ENCODE data around the gene USP19.

Gene USP19

DNA sequence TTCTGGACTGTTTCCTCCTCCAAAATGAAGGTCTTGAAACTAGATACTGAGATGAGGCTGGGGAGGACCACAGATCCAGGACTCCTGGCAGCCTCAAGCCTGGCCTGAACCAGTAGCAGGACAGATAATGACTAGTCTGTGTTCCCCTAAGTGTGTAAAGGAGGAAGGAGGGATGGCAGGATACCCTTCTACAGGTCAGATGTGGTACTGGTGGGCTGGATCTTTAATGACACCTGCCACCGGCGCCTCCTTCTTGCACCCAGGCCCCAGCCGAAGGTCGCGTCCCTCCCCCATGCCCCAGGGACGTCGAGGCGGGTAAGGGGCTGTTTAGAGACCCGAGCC, 556 bp downstream of the USP19 start:
- FAIRE-seq (no peak), DNase-seq (ENCODE audit: insufficient read length) (no peak)
- no peak for TF ChIP-seq TAF1 (IDR thresholded peaks at IDR 0.05; ENCODE audit: borderline replicate concordance, low read depth, low read length)
- TF ChIP-seq POLR2A (IDR thresholded peaks at IDR 0.05; ENCODE audit: low read depth, low read length) = no peak
- no peak for TF ChIP-seq POLR2AphosphoS5 (IDR thresholded peaks at IDR 0.05; ENCODE audit: low read depth, low read length)

DNA sequence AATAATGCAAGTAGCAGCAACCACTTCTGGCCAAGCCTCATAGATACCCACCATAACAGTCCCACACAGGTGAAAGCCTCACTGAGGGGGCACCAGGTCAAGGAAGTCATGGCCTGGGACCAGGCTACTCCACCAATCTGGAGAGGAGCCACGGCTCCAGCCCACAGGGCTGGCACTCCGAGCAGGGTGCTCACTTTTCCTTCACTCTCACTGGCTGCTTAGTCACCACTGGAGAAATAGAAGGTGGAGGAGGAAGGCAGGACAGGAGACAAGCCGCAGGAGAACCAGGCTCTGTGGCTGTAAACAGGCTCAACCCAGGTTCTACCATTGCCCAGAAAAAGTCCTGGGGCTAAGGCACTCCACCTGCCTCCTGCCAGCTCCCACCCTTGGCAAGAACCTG, 1.2 kb downstream of the USP19 start:
- DNase-seq (ENCODE audit: insufficient read length) = no peak
- TF ChIP-seq POLR2A (IDR thresholded peaks at IDR 0.05; ENCODE audit: low read depth, low read length) (no peak), TAF1 (IDR thresholded peaks at IDR 0.05; ENCODE audit: borderline replicate concordance, low read depth, low read length) (no peak), POLR2AphosphoS5 (IDR thresholded peaks at IDR 0.05; ENCODE audit: low read depth, low read length) (no peak)
- FAIRE-seq = no peak

DNA sequence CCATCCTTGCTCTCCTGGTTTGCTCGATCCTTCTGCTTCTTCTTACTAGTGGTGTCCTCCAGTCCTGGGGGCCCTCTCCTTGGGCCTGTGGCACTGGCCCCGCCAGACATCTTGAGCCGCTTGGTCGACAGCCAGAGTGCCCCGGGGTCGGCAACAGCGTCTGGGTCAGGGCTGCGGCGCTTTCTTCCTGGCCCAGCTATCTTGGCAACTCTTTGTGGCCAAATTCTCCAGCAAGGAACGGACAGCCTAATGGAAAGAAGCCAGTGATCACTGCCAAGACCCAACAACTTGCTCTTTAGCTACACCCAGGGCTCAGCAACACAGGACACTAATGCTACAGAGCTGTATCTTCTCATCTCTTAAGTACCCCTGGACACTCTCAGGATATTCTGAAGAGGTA, 1.6 kb downstream of the USP19 start:
- DNase-seq (ENCODE audit: insufficient read length) = no peak
- FAIRE-seq = no peak
- TF ChIP-seq TAF1 (IDR thresholded peaks at IDR 0.05; ENCODE audit: borderline replicate concordance, low read depth, low read length) (no peak), POLR2A (IDR thresholded peaks at IDR 0.05; ENCODE audit: low read depth, low read length) (no peak), POLR2AphosphoS5 (IDR thresholded peaks at IDR 0.05; ENCODE audit: low read depth, low read length) (no peak)

DNA sequence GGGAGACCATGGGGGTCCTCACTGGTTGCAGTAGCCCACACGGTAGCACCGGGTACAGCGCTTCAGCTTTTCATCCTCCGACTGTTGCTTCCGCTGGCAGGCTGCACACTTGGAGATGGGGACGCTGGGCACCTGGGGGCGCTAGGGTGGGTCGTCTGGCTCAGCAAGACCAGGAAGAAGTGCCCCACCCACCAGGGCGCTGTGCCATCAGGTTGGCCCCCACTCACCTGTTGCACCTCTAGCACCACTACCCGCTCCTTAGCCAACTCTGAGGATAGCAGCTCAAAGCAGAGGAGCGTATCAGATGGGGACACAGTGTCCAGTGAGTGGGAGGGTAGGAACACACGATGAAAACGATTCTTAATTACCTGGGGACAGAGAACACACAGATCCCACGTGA, 8.4 kb downstream of the USP19 start:
- TF ChIP-seq POLR2A (IDR thresholded peaks at IDR 0.05; ENCODE audit: low read depth, low read length) = no peak
- TF ChIP-seq POLR2AphosphoS5 (IDR thresholded peaks at IDR 0.05; ENCODE audit: low read depth, low read length) = no peak
- no peak for TF ChIP-seq TAF1 (IDR thresholded peaks at IDR 0.05; ENCODE audit: borderline replicate concordance, low read depth, low read length)
- no peak for DNase-seq (ENCODE audit: insufficient read length)
- FAIRE-seq = no peak

- no peak for FAIRE-seq
- DNase-seq (ENCODE audit: insufficient read length) = no peak
Observed at GRCh38 chr3:49111347-49111746, 9.3 kb downstream of the USP19 start.

DNA sequence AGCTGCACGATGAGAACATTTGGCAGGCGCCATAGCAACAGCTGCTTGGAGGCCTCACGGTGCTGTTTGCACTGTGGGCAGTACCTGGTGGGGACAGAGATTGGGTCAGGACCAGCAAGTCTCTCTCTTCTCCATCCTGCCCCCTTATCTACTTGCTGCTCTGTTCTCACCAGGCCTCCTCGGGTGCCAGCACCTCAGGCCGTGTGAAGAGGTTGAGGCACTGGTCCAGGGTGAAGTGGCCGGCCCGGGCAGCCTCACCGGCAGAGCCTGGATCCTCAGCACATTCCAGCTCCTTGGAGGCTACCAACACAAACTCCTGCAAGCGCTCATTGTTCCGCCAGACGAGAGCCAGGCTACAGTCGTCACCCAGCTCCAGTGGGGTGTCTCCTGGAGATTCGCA, 9.8 kb downstream of the USP19 start:
- TF ChIP-seq POLR2A (IDR thresholded peaks at IDR 0.05; ENCODE audit: low read depth, low read length) = no peak
- no peak for TF ChIP-seq POLR2AphosphoS5 (IDR thresholded peaks at IDR 0.05; ENCODE audit: low read depth, low read length)
- no peak for TF ChIP-seq TAF1 (IDR thresholded peaks at IDR 0.05; ENCODE audit: borderline replicate concordance, low read depth, low read length)
- FAIRE-seq (no peak), DNase-seq (ENCODE audit: insufficient read length) (no peak)

More at GRCh38 chr3:49111347-49111746, 9.3 kb downstream of the USP19 start:
- TF ChIP-seq POLR2A (IDR thresholded peaks at IDR 0.05; ENCODE audit: low read depth, low read length) (no peak), POLR2AphosphoS5 (IDR thresholded peaks at IDR 0.05; ENCODE audit: low read depth, low read length) (no peak), TAF1 (IDR thresholded peaks at IDR 0.05; ENCODE audit: borderline replicate concordance, low read depth, low read length) (no peak)

- DNase-seq (ENCODE audit: insufficient read length) (no peak), FAIRE-seq (no peak)
- TF ChIP-seq POLR2AphosphoS5 (IDR thresholded peaks at IDR 0.05; ENCODE audit: low read depth, low read length) = no peak
- no peak for TF ChIP-seq TAF1 (IDR thresholded peaks at IDR 0.05; ENCODE audit: borderline replicate concordance, low read depth, low read length)
- TF ChIP-seq POLR2A (IDR thresholded peaks at IDR 0.05; ENCODE audit: low read depth, low read length) = no peak
Observed at GRCh38 chr3:49108346-49108745, 12.3 kb downstream of the USP19 start.

DNA sequence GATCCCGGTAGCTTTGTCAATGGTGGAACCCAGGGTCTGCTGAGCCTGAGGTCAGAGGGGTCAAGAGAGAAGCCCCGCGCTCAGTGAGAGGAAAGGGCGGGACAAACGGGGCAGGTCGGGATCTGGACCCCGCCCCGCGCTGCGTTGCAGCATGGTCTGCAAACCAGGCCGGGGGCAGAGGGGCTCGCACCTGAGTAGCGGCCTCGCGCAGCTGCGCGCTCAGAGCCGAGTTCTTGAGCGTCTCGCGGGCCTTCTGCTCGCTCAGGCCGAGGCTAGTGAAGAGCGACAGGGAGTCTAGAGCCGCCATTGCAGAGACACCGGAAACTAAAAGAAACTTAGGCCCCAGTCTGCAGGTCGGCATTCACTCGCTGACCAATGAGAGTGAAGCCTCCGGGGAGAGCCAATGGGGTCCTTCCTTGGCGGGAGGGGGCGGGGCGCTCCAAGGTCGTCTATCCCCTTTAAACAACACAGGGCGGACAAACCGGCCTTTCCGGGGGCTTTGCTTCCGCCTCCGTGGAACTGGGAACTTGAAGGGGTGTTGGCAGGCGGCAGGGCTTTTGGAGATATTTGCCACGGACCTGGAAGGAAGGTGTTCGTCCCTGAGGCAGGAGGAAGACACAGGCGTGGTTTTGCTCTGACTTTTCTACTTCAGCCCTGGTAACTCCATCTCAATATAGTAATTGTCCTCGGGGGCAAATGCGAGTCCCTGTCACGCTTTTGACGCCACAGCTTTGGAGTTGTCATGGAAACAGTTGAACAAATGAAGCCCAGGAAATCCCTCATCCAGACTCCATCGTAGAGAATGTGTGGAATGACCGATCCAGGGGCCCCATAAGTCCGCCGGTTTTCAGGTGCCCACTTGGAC, 16.0 kb downstream of the USP19 start, which contains the start of gene QARS1:
TSS of gene QARS1 (minus strand) at position 331 of the 865 bp plus-strand sequence. CDS start at position 307, 24 bp downstream.
- DNase-seq (ENCODE audit: insufficient read length) (peak; percentile 97), FAIRE-seq (peak; percentile 97)
- peak; percentile 89 for TF ChIP-seq POLR2AphosphoS5 (IDR thresholded peaks at IDR 0.05; ENCODE audit: low read depth, low read length)
- TF ChIP-seq TAF1 (IDR thresholded peaks at IDR 0.05; ENCODE audit: borderline replicate concordance, low read depth, low read length) = peak; percentile 97
- peak; percentile 87 for TF ChIP-seq POLR2A (IDR thresholded peaks at IDR 0.05; ENCODE audit: low read depth, low read length)

DNA sequence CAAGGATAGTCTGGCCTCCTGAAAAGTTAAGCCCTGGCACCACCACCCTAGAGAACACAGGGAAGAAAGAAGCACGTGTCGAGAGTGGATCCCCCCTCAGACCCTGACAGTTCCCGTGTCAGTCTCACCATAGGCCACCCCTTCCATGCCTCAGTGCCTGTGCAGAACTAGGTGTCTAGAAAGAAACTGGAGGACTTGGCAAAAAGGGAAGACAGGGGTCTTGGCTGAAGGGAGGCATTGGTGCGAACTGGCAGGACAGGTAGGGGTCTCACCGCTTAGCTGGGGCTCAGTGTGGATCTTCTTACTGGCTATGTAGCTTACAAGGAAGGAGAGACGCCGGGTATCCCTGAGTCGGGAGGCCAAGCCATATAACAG, 16.6 kb downstream of the USP19 start:
- no peak for TF ChIP-seq POLR2A (IDR thresholded peaks at IDR 0.05; ENCODE audit: low read depth, low read length)
- no peak for TF ChIP-seq TAF1 (IDR thresholded peaks at IDR 0.05; ENCODE audit: borderline replicate concordance, low read depth, low read length)
- no peak for TF ChIP-seq POLR2AphosphoS5 (IDR thresholded peaks at IDR 0.05; ENCODE audit: low read depth, low read length)
- FAIRE-seq = no peak
- DNase-seq (ENCODE audit: insufficient read length) = no peak

- TF ChIP-seq POLR2AphosphoS5 (IDR thresholded peaks at IDR 0.05; ENCODE audit: low read depth, low read length) (no peak), POLR2A (IDR thresholded peaks at IDR 0.05; ENCODE audit: low read depth, low read length) (no peak), TAF1 (IDR thresholded peaks at IDR 0.05; ENCODE audit: borderline replicate concordance, low read depth, low read length) (no peak)
- FAIRE-seq = no peak
- DNase-seq (ENCODE audit: insufficient read length) = no peak
Observed at GRCh38 chr3:49100046-49100615, 20.5 kb downstream of the USP19 start.

GRCh38 chr3:49098910-49099630, 21.6 kb downstream of the USP19 start:
- DNase-seq (ENCODE audit: insufficient read length) (no peak), FAIRE-seq (no peak)
- TF ChIP-seq POLR2AphosphoS5 (IDR thresholded peaks at IDR 0.05; ENCODE audit: low read depth, low read length) = peak; percentile 21; the same call in 1 of the 2 replicates
- no peak for TF ChIP-seq TAF1 (IDR thresholded peaks at IDR 0.05; ENCODE audit: borderline replicate concordance, low read depth, low read length)
- no peak for TF ChIP-seq POLR2A (IDR thresholded peaks at IDR 0.05; ENCODE audit: low read depth, low read length)

All from GM12892 (cell line).